Keratinocyte (primary cell): Measurements from ENCODE around the gene CHI3L2. TPM values are rescaled to one million over a fixed set of nuclear protein-coding genes. Genes with fewer than 3 reads are reported as not detected.

ENCODE experiments used
- DNase-seq: peaks from one replicate; pipeline ENCODE4 v3.0.0-alpha.2; 2011; ENCODE audit warnings: low read depth, missing footprints, low spot score
- FAIRE-seq: peaks from 2 replicates; lab custom pipeline; 2011; peaks lifted over from hg19 to GRCh38; lab: Jason Lieb, UNC
- H2AFZ ChIP-seq: 2 replicates; pipeline ENCODE4 v1.6.0; 2012; ENCODE audit warnings: low read length, control low read depth, inconsistent platforms; ENCODE audit not compliant: control insufficient read depth
- H3K27ac ChIP-seq: 2 replicates; pipeline ENCODE4 v1.5.1; 2011; ENCODE audit warnings: low read length; ENCODE audit not compliant: control insufficient read depth, insufficient read depth
- H3K27me3 ChIP-seq: 3 replicates; pipeline ENCODE4 v1.6.0; 2011; ENCODE audit warnings: low read length; ENCODE audit not compliant: control insufficient read depth, insufficient read depth; ENCODE audit errors: extremely low read depth
- H3K36me3 ChIP-seq, 2 experiments: 2 replicates in 1 of 2; 3 replicates in 1 of 2; pipeline ENCODE4 v1.5.1; 2011; ENCODE audit warnings: low read length in 2 of 2, mild to moderate bottlenecking in 1 of 2; ENCODE audit not compliant: control insufficient read depth in 2 of 2, insufficient read depth in 2 of 2; ENCODE audit errors: extremely low read depth in 1 of 2
- H3K4me1 ChIP-seq: 3 replicates; pipeline ENCODE4 v1.5.1; 2011; ENCODE audit warnings: low read length; ENCODE audit not compliant: control insufficient read depth, insufficient read depth; ENCODE audit errors: extremely low read depth
- H3K4me2 ChIP-seq: 3 replicates; pipeline ENCODE4 v1.6.0; 2011; ENCODE audit warnings: low read depth, low read length; ENCODE audit not compliant: control insufficient read depth, insufficient read depth; ENCODE audit errors: extremely low read depth
- H3K4me3 ChIP-seq, 3 experiments: fragments of 200-600 bp in 1 of 3; sonication (generic) in 1 of 3; 2 replicates in 2 of 3; 3 replicates in 1 of 3; pipeline ENCODE4 v1.5.1; 2011 to 2016; ENCODE audit warnings: low read length in 3 of 3, mild to moderate bottlenecking in 3 of 3, control low read depth in 2 of 3, inconsistent platforms in 1 of 3, low read depth in 1 of 3, mixed read lengths in 1 of 3, mixed run types in 1 of 3, moderate library complexity in 1 of 3; ENCODE audit not compliant: control insufficient read depth in 2 of 3, insufficient read depth in 2 of 3; ENCODE audit errors: extremely low read depth in 1 of 3
- H3K79me2 ChIP-seq: 2 replicates; pipeline ENCODE4 v1.6.0; 2012; ENCODE audit warnings: low read length; ENCODE audit not compliant: control insufficient read depth, insufficient read depth
- H3K9ac ChIP-seq: 3 replicates; pipeline ENCODE4 v1.6.0; 2011; ENCODE audit warnings: low read length; ENCODE audit not compliant: control insufficient read depth, insufficient read depth; ENCODE audit errors: extremely low read depth
- H3K9me1 ChIP-seq: 3 replicates; pipeline ENCODE4 v1.6.0; 2011; ENCODE audit warnings: low read length; ENCODE audit not compliant: control insufficient read depth, insufficient read depth; ENCODE audit errors: extremely low read depth
- H3K9me3 ChIP-seq: 2 replicates; pipeline ENCODE4 v1.5.1; 2012; ENCODE audit warnings: low read depth, low read length; ENCODE audit not compliant: control insufficient read depth
- H4K20me1 ChIP-seq: 3 replicates; pipeline ENCODE4 v1.6.0; 2011; ENCODE audit warnings: low read length; ENCODE audit not compliant: control insufficient read depth, insufficient read depth; ENCODE audit errors: extremely low read depth
- CTCF ChIP-seq, 3 experiments: IDR thresholded peaks in 1 of 3; conservative IDR thresholded peaks in 1 of 3; optimal IDR thresholded peaks in 1 of 3; 2 replicates in 2 of 3; 3 replicates in 1 of 3; pipeline versions ENCODE3 to v1.5.1; 2011; ENCODE audit warnings: low read length in 3 of 3, mild to moderate bottlenecking in 3 of 3, moderate library complexity in 2 of 3, control low read depth in 1 of 3, inconsistent platforms in 1 of 3; ENCODE audit not compliant: insufficient read depth in 2 of 3; ENCODE audit errors: extremely low read depth in 1 of 3
- EZH2 ChIP-seq: IDR thresholded peaks from one replicate; pipeline ENCODE4 v1.6.1; 2012; ENCODE audit warnings: inconsistent platforms, mild to moderate bottlenecking, low read length, moderate library complexity
- dilution Hi-C: fragments of 300-500 bp; cut with MboI; formaldehyde crosslinking; loops from one replicate; pipeline ENCODE4 v1.7.0; 2020; ENCODE audit warnings: low sequenced_read_pairs; ENCODE audit not compliant: extremely low pct_ligation_motif_present
- polyA plus RNA-seq, 5 experiments: library from polyadenylated mRNA; depleted of rRNA in 3 of 5; stranded (reverse) in 3 of 5; stranded (forward) in 1 of 5; unstranded in 1 of 5; fragments of >200 nt; gene quantifications; 1 replicate in 1 of 5; 2 replicates in 3 of 5; 3 replicates in 1 of 5; pipeline versions ENCODE4 v1.2.1 to v1.2.3, GENCODE V29; 2011 to 2012; ENCODE audit warnings: missing spikeins in 2 of 5, low read depth in 1 of 5, low replicate concordance in 1 of 5

The CHI3L2 gene
- polyA plus RNA-seq, 1 donor (not counting 4 experiments of a cell fraction or from before 2014, with no cell fraction given) = 2.5 TPM

- no peak overlapping the region for H3K4me3 ChIP-seq
- H3K79me2 ChIP-seq = no peaks in the 10 kb centered on the region
- no peaks in the 10 kb centered on the region for H4K20me1 ChIP-seq
- no peaks in the 10 kb centered on the region for H3K36me3 ChIP-seq
- dilution Hi-C loops = no loop called here
- H2AFZ ChIP-seq = no peak overlapping the region
- H3K9me1 ChIP-seq = no peaks in the 10 kb centered on the region
- no peak overlapping the region for H3K27ac ChIP-seq
- H3K9me3 ChIP-seq = no peaks in the 10 kb centered on the region
- H3K4me2 ChIP-seq = no peak overlapping the region
- DNase-seq = no peak
- H3K4me1 ChIP-seq = peaks cover 40% of the 10 kb centered on the region
- FAIRE-seq = no peak
- no peaks in the 10 kb centered on the region for H3K27me3 ChIP-seq
- H3K9ac ChIP-seq = no peak overlapping the region
- TF ChIP-seq CTCF (optimal IDR thresholded peaks at IDR 0.05 in 1 of 3, IDR thresholded peaks at IDR 0.05 in 1 of 3, conservative IDR thresholded peaks at IDR 0.05 in 1 of 3; ENCODE audit: extremely low read depth in 1 of 3, insufficient read depth in 2 of 3, low read length in 3 of 3) = no peak
- no peak for TF ChIP-seq EZH2
Observed at GRCh38 chr1:111213412-111213811, 14.1 kb upstream of the CHI3L2 start.

GRCh38 chr1:111214074-111214801, 13.3 kb upstream of the CHI3L2 start:
- dilution Hi-C loops = no loop called here
- Histone ChIP-seq H4K20me1 (no peaks in the 10 kb centered on the region), H3K4me2 (no peak overlapping the region), H3K4me3 (no peak overlapping the region), H3K9me3 (no peaks in the 10 kb centered on the region), H3K4me1 (peaks cover 34% of the 10 kb centered on the region), H3K27me3 (no peaks in the 10 kb centered on the region), H2AFZ (no peak overlapping the region), H3K79me2 (no peaks in the 10 kb centered on the region), H3K36me3 (no peaks in the 10 kb centered on the region), H3K27ac (peak overlapping the region; percentile 52), H3K9ac (no peak overlapping the region), H3K9me1 (no peaks in the 10 kb centered on the region)
- TF ChIP-seq CTCF (optimal IDR thresholded peaks at IDR 0.05 in 1 of 3, IDR thresholded peaks at IDR 0.05 in 1 of 3, conservative IDR thresholded peaks at IDR 0.05 in 1 of 3; ENCODE audit: extremely low read depth in 1 of 3, insufficient read depth in 2 of 3, low read length in 3 of 3) (no peak), EZH2 (no peak)
- FAIRE-seq (peak; percentile 90), DNase-seq (no peak)
